ENCODE results near the gene CDH11. TPM values are rescaled to one million over a fixed set of nuclear protein-coding genes. Genes with fewer than 3 reads are reported as not detected.

The CDH11 gene
- polyA plus RNA-seq, 1 donor (not counting 4 experiments of a cell fraction or from before 2014, with no cell fraction given) = 36.8 TPM

DNA sequence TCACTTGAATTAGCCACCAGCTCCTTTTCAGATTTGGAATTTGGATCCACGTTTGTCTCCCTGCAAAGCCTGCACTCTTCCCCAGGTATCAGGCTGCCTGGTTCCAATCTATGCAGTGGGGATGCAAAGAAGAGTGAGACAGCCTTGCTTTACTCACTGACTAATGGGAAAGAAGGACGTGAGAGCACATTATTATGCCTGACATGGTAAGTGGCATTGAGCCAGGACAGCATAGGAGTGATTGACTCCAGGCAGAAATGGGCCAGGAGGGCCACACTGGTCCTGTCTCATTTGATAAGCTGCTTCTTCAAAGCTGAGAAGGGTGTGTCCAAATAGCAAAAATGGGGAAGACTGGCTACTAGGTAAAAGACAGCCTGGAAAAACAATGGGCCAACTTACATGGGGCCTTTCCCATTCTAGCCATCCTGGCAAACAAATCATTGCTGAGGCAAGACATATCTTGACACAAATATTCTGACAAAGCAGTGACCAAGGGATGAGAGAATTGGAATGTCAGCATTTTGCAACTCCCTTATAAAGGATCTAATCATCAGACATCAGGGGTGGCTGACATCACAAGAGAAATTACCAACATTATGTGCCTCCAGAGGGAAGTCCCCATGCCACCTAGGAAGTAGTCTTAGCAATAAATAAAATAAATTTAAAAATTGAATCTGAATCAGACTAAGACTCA, 38.6 kb downstream of the CDH11 start:
- TF ChIP-seq, protein P1, sequence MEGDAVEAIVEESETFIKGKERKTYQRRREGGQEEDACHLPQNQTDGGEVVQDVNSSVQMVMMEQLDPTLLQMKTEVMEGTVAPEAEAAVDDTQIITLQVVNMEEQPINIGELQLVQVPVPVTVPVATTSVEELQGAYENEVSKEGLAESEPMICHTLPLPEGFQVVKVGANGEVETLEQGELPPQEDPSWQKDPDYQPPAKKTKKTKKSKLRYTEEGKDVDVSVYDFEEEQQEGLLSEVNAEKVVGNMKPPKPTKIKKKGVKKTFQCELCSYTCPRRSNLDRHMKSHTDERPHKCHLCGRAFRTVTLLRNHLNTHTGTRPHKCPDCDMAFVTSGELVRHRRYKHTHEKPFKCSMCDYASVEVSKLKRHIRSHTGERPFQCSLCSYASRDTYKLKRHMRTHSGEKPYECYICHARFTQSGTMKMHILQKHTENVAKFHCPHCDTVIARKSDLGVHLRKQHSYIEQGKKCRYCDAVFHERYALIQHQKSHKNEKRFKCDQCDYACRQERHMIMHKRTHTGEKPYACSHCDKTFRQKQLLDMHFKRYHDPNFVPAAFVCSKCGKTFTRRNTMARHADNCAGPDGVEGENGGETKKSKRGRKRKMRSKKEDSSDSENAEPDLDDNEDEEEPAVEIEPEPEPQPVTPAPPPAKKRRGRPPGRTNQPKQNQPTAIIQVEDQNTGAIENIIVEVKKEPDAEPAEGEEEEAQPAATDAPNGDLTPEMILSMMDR (optimal IDR thresholded peaks at IDR 0.05 in 1 of 3, IDR thresholded peaks at IDR 0.05 in 1 of 3, conservative IDR thresholded peaks at IDR 0.05 in 1 of 3; ENCODE audit: extremely low read depth in 1 of 3, insufficient read depth in 2 of 3, low read length in 3 of 3) = no peak
- TF ChIP-seq EZH2 (IDR thresholded peaks at IDR 0.05; ENCODE audit: low read length) = no peak
- no peaks in the 10 kb centered on the region for H3K4me1 ChIP-seq (ENCODE audit: control insufficient read depth, extremely low read depth, insufficient read depth, low read length)
- H3K4me2 ChIP-seq (ENCODE audit: control insufficient read depth, extremely low read depth, insufficient read depth, low read depth, low read length) = no peak overlapping the region
- H3K27me3 ChIP-seq (ENCODE audit: control insufficient read depth, extremely low read depth, insufficient read depth, low read length) = no peaks in the 10 kb centered on the region
- dilution Hi-C loops (cut with MboI; ENCODE audit: extremely low pct_ligation_motif_present, low sequenced_read_pairs) = no loop called here
- DNase-seq (ENCODE audit: low read depth, low spot score) (no peak), FAIRE-seq (no peak)
- H3K4me3 ChIP-seq (ENCODE audit: control insufficient read depth in 2 of 3, extremely low read depth in 1 of 3, insufficient read depth in 2 of 3, low read depth in 1 of 3, low read length in 3 of 3) = no peak overlapping the region
- no peaks in the 10 kb centered on the region for H3K9me3 ChIP-seq (ENCODE audit: control insufficient read depth, low read depth, low read length)
- no peaks in the 10 kb centered on the region for H3K9me1 ChIP-seq (ENCODE audit: control insufficient read depth, extremely low read depth, insufficient read depth, low read length)
- peaks cover 11% of the 10 kb centered on the region for H3K79me2 ChIP-seq (ENCODE audit: control insufficient read depth, insufficient read depth, low read length)
- H3K9ac ChIP-seq (ENCODE audit: control insufficient read depth, extremely low read depth, insufficient read depth, low read length) = no peak overlapping the region
- no peak overlapping the region for H2AFZ ChIP-seq (ENCODE audit: control insufficient read depth, low read length)
- H3K36me3 ChIP-seq (ENCODE audit: control insufficient read depth in 2 of 2, extremely low read depth in 1 of 2, insufficient read depth in 2 of 2, low read length in 2 of 2) = no peaks in the 10 kb centered on the region
- H4K20me1 ChIP-seq (ENCODE audit: control insufficient read depth, extremely low read depth, insufficient read depth, low read length) = no peaks in the 10 kb centered on the region
- H3K27ac ChIP-seq (ENCODE audit: control insufficient read depth, insufficient read depth, low read length) = no peak overlapping the region

DNA sequence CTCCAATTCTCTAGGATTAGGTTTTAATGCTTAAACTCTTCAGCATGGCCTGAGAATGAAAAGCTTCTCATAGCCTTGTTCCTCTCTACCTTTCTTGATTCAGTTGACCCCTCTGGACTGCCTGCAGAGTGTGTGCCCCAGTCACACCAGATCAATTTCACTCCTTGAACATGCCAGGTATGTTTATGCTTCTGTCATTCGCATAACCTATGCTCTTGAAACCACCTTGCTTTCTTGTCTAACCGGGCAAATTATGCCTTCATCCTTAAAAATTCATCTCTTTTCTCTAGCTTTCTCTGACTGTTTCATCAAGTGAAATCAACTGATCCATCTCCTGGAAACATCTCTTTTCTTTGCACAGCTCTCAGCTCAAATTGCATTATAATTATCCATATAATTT, 42.3 kb downstream of the CDH11 start:
- FAIRE-seq = no peak
- no peaks in the 10 kb centered on the region for H4K20me1 ChIP-seq (ENCODE audit: control insufficient read depth, extremely low read depth, insufficient read depth, low read length)
- TF ChIP-seq, protein P1 (optimal IDR thresholded peaks at IDR 0.05 in 1 of 3, IDR thresholded peaks at IDR 0.05 in 1 of 3, conservative IDR thresholded peaks at IDR 0.05 in 1 of 3; ENCODE audit: extremely low read depth in 1 of 3, insufficient read depth in 2 of 3, low read length in 3 of 3) = no peak
- no peak for TF ChIP-seq EZH2 (IDR thresholded peaks at IDR 0.05; ENCODE audit: low read length)

More for the DNA sequence above, 42.3 kb downstream of the CDH11 start:
- H3K27me3 ChIP-seq (ENCODE audit: control insufficient read depth, extremely low read depth, insufficient read depth, low read length) = no peaks in the 10 kb centered on the region
- no peaks in the 10 kb centered on the region for H3K4me1 ChIP-seq (ENCODE audit: control insufficient read depth, extremely low read depth, insufficient read depth, low read length)
- H3K4me3 ChIP-seq (ENCODE audit: control insufficient read depth in 2 of 3, extremely low read depth in 1 of 3, insufficient read depth in 2 of 3, low read depth in 1 of 3, low read length in 3 of 3) = no peak overlapping the region
- no peaks in the 10 kb centered on the region for H3K9me3 ChIP-seq (ENCODE audit: control insufficient read depth, low read depth, low read length)
- H3K36me3 ChIP-seq (ENCODE audit: control insufficient read depth in 2 of 2, extremely low read depth in 1 of 2, insufficient read depth in 2 of 2, low read length in 2 of 2) = no peaks in the 10 kb centered on the region
- no peak overlapping the region for H2AFZ ChIP-seq (ENCODE audit: control insufficient read depth, low read length)
- no peak overlapping the region for H3K4me2 ChIP-seq (ENCODE audit: control insufficient read depth, extremely low read depth, insufficient read depth, low read depth, low read length)
- no peak overlapping the region for H3K27ac ChIP-seq (ENCODE audit: control insufficient read depth, insufficient read depth, low read length)
- H3K79me2 ChIP-seq (ENCODE audit: control insufficient read depth, insufficient read depth, low read length) = peaks cover 23% of the 10 kb centered on the region
- DNase-seq (ENCODE audit: low read depth, low spot score) = no peak
- dilution Hi-C loops (cut with MboI; ENCODE audit: extremely low pct_ligation_motif_present, low sequenced_read_pairs) = no loop called here
- H3K9me1 ChIP-seq (ENCODE audit: control insufficient read depth, extremely low read depth, insufficient read depth, low read length) = no peaks in the 10 kb centered on the region
- H3K9ac ChIP-seq (ENCODE audit: control insufficient read depth, extremely low read depth, insufficient read depth, low read length) = no peak overlapping the region
